ENCODE measurements around the gene SLC30A1.
"Not testable (repeated sequence)": the region's sequence is repeated elsewhere in the genome, so short reads cannot be mapped to it uniquely, and the experiment has no call there.

GRCh38 chr1:211625866-211626265 is 46.9 kb upstream of the SLC30A1 start:
- TF ChIP-seq EP300, CTCF (IDR thresholded peaks at IDR 0.05): not testable (repeated sequence)
